Kidney tubule cell (primary cell): ENCODE results near the gene LRRC4C.
A peak's percentile ranks its signal among the peaks of the same experiment; 100 is the strongest.

ENCODE experiments used
- DNase-seq: peaks from one replicate; pipeline ENCODE4 v3.0.0-alpha.2; 2018; ENCODE audit warnings: low spot score

LRRC4C gene

GRCh38 chr11:41250408-41250935, 209.0 kb downstream of the LRRC4C start:
- no peak for DNase-seq

- DNase-seq: no peak
Observed at GRCh38 chr11:41247621-41248020, 211.8 kb downstream of the LRRC4C start.

- DNase-seq: no peak
Observed at GRCh38 chr11:41246399-41246745, 213.1 kb downstream of the LRRC4C start.

GRCh38 chr11:41245704-41246398, 213.6 kb downstream of the LRRC4C start:
- no peak for DNase-seq

- DNase-seq: no peak
Observed at GRCh38 chr11:41245184-41245583, 214.3 kb downstream of the LRRC4C start.

- peak; percentile 39 for DNase-seq
Observed at GRCh38 chr11:41237382-41237781, 222.1 kb downstream of the LRRC4C start.

- no peak for DNase-seq
Observed at GRCh38 chr11:41235668-41236067, 223.8 kb downstream of the LRRC4C start.

GRCh38 chr11:41225856-41226633, 233.4 kb downstream of the LRRC4C start:
- DNase-seq: no peak

GRCh38 chr11:41222236-41222635, 237.2 kb downstream of the LRRC4C start:
- no peak for DNase-seq

- no peak for DNase-seq
Observed at GRCh38 chr11:41206388-41206787, 253.1 kb downstream of the LRRC4C start.

- peak; percentile 50 for DNase-seq
Observed at GRCh38 chr11:41201156-41201555, 258.3 kb downstream of the LRRC4C start.

GRCh38 chr11:41190437-41191082, 268.9 kb downstream of the LRRC4C start:
- DNase-seq: no peak

- DNase-seq: no peak
Observed at GRCh38 chr11:41189701-41190436, 269.6 kb downstream of the LRRC4C start.

- no peak for DNase-seq
Observed at GRCh38 chr11:41177791-41178190, 281.7 kb downstream of the LRRC4C start.

GRCh38 chr11:41175304-41175972, 284.0 kb downstream of the LRRC4C start:
- DNase-seq: no peak

- DNase-seq: no peak
Observed at GRCh38 chr11:41146326-41146725, 313.1 kb downstream of the LRRC4C start.

GRCh38 chr11:41145420-41145819, 314.0 kb downstream of the LRRC4C start:
- DNase-seq: no peak

- no peak for DNase-seq
Observed at GRCh38 chr11:41134971-41135370, 324.5 kb downstream of the LRRC4C start.

- DNase-seq: no peak
Observed at GRCh38 chr11:41133023-41133422, 326.4 kb downstream of the LRRC4C start.

GRCh38 chr11:41121600-41121999, 337.9 kb downstream of the LRRC4C start:
- no peak for DNase-seq

- DNase-seq: no peak
Observed at GRCh38 chr11:41119484-41119883, 340.0 kb downstream of the LRRC4C start.

GRCh38 chr11:41118521-41118920, 340.9 kb downstream of the LRRC4C start:
- DNase-seq: no peak
